GM19023 (cell line): ENCODE results near the gene HRH3.

ENCODE experiments used
- ATAC-seq: cut with Tn5 transposase; IDR thresholded peaks from one replicate; pipeline ENCODE4 v1.9.1; 2021; ENCODE audit warnings: mild to moderate bottlenecking, moderate library complexity; ENCODE audit not compliant: unreplicated experiment

HRH3 gene

GRCh38 chr20:62244644-62245108 is 24.6 kb upstream of the HRH3 start:
- ATAC-seq: no peak

- ATAC-seq: no peak
These were observed 23.9 kb upstream of the HRH3 start for GRCh38 chr20:62243906-62244515.

GRCh38 chr20:62243106-62243505 is 23.0 kb upstream of the HRH3 start:
- ATAC-seq: no peak

- ATAC-seq: no peak
These were observed 22.1 kb upstream of the HRH3 start for GRCh38 chr20:62242176-62242575.

- ATAC-seq: no peak
These were observed 21.4 kb upstream of the HRH3 start for GRCh38 chr20:62241506-62241905.

GRCh38 chr20:62240020-62240685 is 20.1 kb upstream of the HRH3 start:
- no peak for ATAC-seq

GRCh38 chr20:62239278-62239879 is 19.3 kb upstream of the HRH3 start:
- ATAC-seq: no peak

GRCh38 chr20:62238569-62239277 is 18.6 kb upstream of the HRH3 start:
- ATAC-seq: peak; percentile 3

- ATAC-seq: peak; percentile 98
These were observed 17.9 kb upstream of the HRH3 start, which contains the start of gene OSBPL2 for GRCh38 chr20:62237801-62238568. Gene OSBPL2 (plus strand): TSS chr20:62238521. CDS start chr20:62256185, 17,664 bp downstream.

- no peak for ATAC-seq
These were observed 17.4 kb upstream of the HRH3 start for GRCh38 chr20:62237514-62237800.

- ATAC-seq: no peak
These were observed 16.9 kb upstream of the HRH3 start for GRCh38 chr20:62236766-62237513.

- no peak for ATAC-seq
These were observed 16.1 kb upstream of the HRH3 start for GRCh38 chr20:62236200-62236599.

- ATAC-seq: no peak
These were observed 15.7 kb upstream of the HRH3 start for GRCh38 chr20:62235777-62236157.

- ATAC-seq: no peak
These were observed 15.1 kb upstream of the HRH3 start for GRCh38 chr20:62235001-62235776.

GRCh38 chr20:62234339-62234738 is 14.3 kb upstream of the HRH3 start:
- no peak for ATAC-seq

- ATAC-seq: no peak
These were observed 13.6 kb upstream of the HRH3 start for GRCh38 chr20:62233684-62234083.

- no peak for ATAC-seq
These were observed 12.9 kb upstream of the HRH3 start for GRCh38 chr20:62232770-62233645.

- no peak for ATAC-seq
These were observed 12.1 kb upstream of the HRH3 start for GRCh38 chr20:62232194-62232593.

GRCh38 chr20:62231292-62231691 is 11.2 kb upstream of the HRH3 start:
- no peak for ATAC-seq
